Measurements from ENCODE around the gene LPP.

- TF ChIP-seq POLR2A (IDR thresholded peaks at IDR 0.05; ENCODE audit: low read depth, low read length) (no peak), TAF1 (IDR thresholded peaks at IDR 0.05; ENCODE audit: borderline replicate concordance, low read depth, low read length) (no peak), POLR2AphosphoS5 (IDR thresholded peaks at IDR 0.05; ENCODE audit: low read depth, low read length) (no peak)
Observed at GRCh38 chr3:188505151-188505550, 351.2 kb downstream of the LPP start.
